ENCODE results near the gene MYOM3.

Gene MYOM3

GRCh38 chr1:24096739-24097103, 15.2 kb downstream of the MYOM3 start:
- no peak for DNase-seq
- Histone ChIP-seq H4K91ac (ENCODE audit: low read depth, low read length) (no peak overlapping the region), H3K4ac (ENCODE audit: low read depth, low read length) (no peak overlapping the region), H3K18ac (ENCODE audit: low read length) (no peak overlapping the region), H3K79me2 (ENCODE audit: control insufficient read depth, insufficient read depth, low read length, poor library complexity) (no peaks in the 10 kb centered on the region), H2BK12ac (ENCODE audit: low read length) (no peak overlapping the region), H2AK5ac (ENCODE audit: low read length) (no peak overlapping the region), H3K14ac (ENCODE audit: low read length) (no peak overlapping the region), H3K9me3 (ENCODE audit: insufficient read depth, low read depth, low read length) (peaks cover 2% of the 10 kb centered on the region), H3K4me1 (ENCODE audit: control insufficient read depth in 1 of 2, insufficient read depth in 2 of 2, low read length in 2 of 2) (no peaks in the 10 kb centered on the region), H2BK120ac (ENCODE audit: insufficient read depth, low read length, poor library complexity) (no peak overlapping the region), H3K9ac (ENCODE audit: low read length) (no peak overlapping the region), H4K8ac (ENCODE audit: low read depth, low read length) (no peak overlapping the region), H3K4me2 (ENCODE audit: low read length) (no peak overlapping the region), H3K27me3 (ENCODE audit: insufficient read depth, low read length) (no peaks in the 10 kb centered on the region), H3K23ac (ENCODE audit: low read length) (no peak overlapping the region), H3K27ac (ENCODE audit: low read depth, low read length) (no peak overlapping the region), H3K79me1 (ENCODE audit: low read length) (no peaks in the 10 kb centered on the region), H3K36me3 (ENCODE audit: control insufficient read depth in 1 of 2, insufficient read depth in 2 of 2, low read length in 2 of 2) (no peaks in the 10 kb centered on the region), H3K4me3 (ENCODE audit: low read depth, low read length) (no peak overlapping the region), H2BK5ac (ENCODE audit: low read depth, low read length, poor library complexity) (no peak overlapping the region), H4K12ac (ENCODE audit: low read depth, low read length) (no peak overlapping the region), H2AFZ (ENCODE audit: insufficient read depth, low read length, poor library complexity) (no peak overlapping the region)
- WGBS (ENCODE audit: extremely low coverage, insufficient coverage, insufficient read length), result no CpG with 5 or more reads among the region's 5 CpGs

DNA sequence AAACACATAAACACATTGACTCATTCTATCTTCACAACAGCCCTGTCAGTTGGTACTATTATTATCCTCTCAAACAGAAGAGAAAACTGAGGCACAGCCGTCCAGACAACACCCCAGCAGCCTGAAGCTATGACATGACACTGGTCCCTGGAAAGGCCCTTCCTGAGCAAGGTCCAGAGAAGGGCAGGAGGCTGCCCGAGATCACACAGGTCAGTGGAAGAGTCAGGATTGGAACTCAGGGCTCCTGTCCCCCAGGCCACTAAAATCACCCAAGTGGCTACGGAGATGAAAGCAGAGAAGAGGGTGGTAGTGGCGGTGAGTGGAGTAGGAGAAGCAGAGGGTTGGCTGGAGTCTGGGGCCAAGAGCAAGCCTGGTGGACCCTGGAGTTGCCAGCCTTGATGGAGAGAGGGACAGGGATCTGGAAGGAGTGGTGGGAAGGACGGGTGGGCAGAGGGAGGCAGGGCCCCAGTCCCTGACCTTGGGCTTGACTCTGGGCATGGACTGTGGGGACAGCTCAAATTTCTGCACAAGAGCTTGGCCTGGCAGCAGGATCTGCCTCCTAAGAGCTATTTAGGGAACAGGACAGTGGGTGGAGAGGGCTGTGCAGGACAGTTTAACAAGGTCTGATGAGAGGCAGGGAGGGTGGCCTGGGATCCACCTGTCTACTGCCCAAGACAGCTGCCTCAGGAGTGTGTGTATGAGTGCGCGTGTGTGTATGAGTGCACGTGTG, 15.8 kb downstream of the MYOM3 start:
- no peaks in the 10 kb centered on the region for H3K4me1 ChIP-seq (ENCODE audit: control insufficient read depth in 1 of 2, insufficient read depth in 2 of 2, low read length in 2 of 2)
- WGBS (ENCODE audit: extremely low coverage, insufficient coverage, insufficient read length), result no CpG with 5 or more reads among the region's 8 CpGs
- H2BK5ac ChIP-seq (ENCODE audit: low read depth, low read length, poor library complexity), result no peak overlapping the region
- H3K27ac ChIP-seq (ENCODE audit: low read depth, low read length), result no peak overlapping the region
- H3K79me2 ChIP-seq (ENCODE audit: control insufficient read depth, insufficient read depth, low read length, poor library complexity), result no peaks in the 10 kb centered on the region
- no peak overlapping the region for H2BK12ac ChIP-seq (ENCODE audit: low read length)
- H3K9ac ChIP-seq (ENCODE audit: low read length), result no peak overlapping the region
- no peak overlapping the region for H2AK5ac ChIP-seq (ENCODE audit: low read length)
- H3K4me2 ChIP-seq (ENCODE audit: low read length), result no peak overlapping the region
- no peak overlapping the region for H3K4ac ChIP-seq (ENCODE audit: low read depth, low read length)
- no peak overlapping the region for H4K12ac ChIP-seq (ENCODE audit: low read depth, low read length)
- H3K27me3 ChIP-seq (ENCODE audit: insufficient read depth, low read length), result no peaks in the 10 kb centered on the region
- no peaks in the 10 kb centered on the region for H3K79me1 ChIP-seq (ENCODE audit: low read length)
- no peak overlapping the region for H2AFZ ChIP-seq (ENCODE audit: insufficient read depth, low read length, poor library complexity)
- no peak for DNase-seq
- H2BK120ac ChIP-seq (ENCODE audit: insufficient read depth, low read length, poor library complexity), result no peak overlapping the region
- peaks cover 2% of the 10 kb centered on the region for H3K9me3 ChIP-seq (ENCODE audit: insufficient read depth, low read depth, low read length)
- H3K4me3 ChIP-seq (ENCODE audit: low read depth, low read length), result no peak overlapping the region
- no peak overlapping the region for H3K23ac ChIP-seq (ENCODE audit: low read length)
- no peaks in the 10 kb centered on the region for H3K36me3 ChIP-seq (ENCODE audit: control insufficient read depth in 1 of 2, insufficient read depth in 2 of 2, low read length in 2 of 2)
- no peak overlapping the region for H3K18ac ChIP-seq (ENCODE audit: low read length)
- H3K14ac ChIP-seq (ENCODE audit: low read length), result no peak overlapping the region
- no peak overlapping the region for H4K91ac ChIP-seq (ENCODE audit: low read depth, low read length)
- H4K8ac ChIP-seq (ENCODE audit: low read depth, low read length), result no peak overlapping the region

GRCh38 chr1:24095140-24095859, 16.6 kb downstream of the MYOM3 start:
- H4K91ac ChIP-seq (ENCODE audit: low read depth, low read length), result no peak overlapping the region
- H3K4me3 ChIP-seq (ENCODE audit: low read depth, low read length), result no peak overlapping the region
- no peak overlapping the region for H3K18ac ChIP-seq (ENCODE audit: low read length)
- no peak overlapping the region for H3K27ac ChIP-seq (ENCODE audit: low read depth, low read length)
- no peaks in the 10 kb centered on the region for H3K27me3 ChIP-seq (ENCODE audit: insufficient read depth, low read length)
- H3K79me1 ChIP-seq (ENCODE audit: low read length), result no peaks in the 10 kb centered on the region
- no peak overlapping the region for H3K14ac ChIP-seq (ENCODE audit: low read length)
- H3K79me2 ChIP-seq (ENCODE audit: control insufficient read depth, insufficient read depth, low read length, poor library complexity), result no peaks in the 10 kb centered on the region
- no peak overlapping the region for H3K9ac ChIP-seq (ENCODE audit: low read length)
- H2BK5ac ChIP-seq (ENCODE audit: low read depth, low read length, poor library complexity), result no peak overlapping the region
- H2AK5ac ChIP-seq (ENCODE audit: low read length), result no peak overlapping the region
- no peak overlapping the region for H4K12ac ChIP-seq (ENCODE audit: low read depth, low read length)
- H3K4me2 ChIP-seq (ENCODE audit: low read length), result no peak overlapping the region
- H2BK12ac ChIP-seq (ENCODE audit: low read length), result no peak overlapping the region
- no CpG with 5 or more reads among the region's 14 CpGs for WGBS (ENCODE audit: extremely low coverage, insufficient coverage, insufficient read length)
- no peak for DNase-seq
- no peak overlapping the region for H2BK120ac ChIP-seq (ENCODE audit: insufficient read depth, low read length, poor library complexity)
- H2AFZ ChIP-seq (ENCODE audit: insufficient read depth, low read length, poor library complexity), result no peak overlapping the region
- peaks cover 2% of the 10 kb centered on the region for H3K9me3 ChIP-seq (ENCODE audit: insufficient read depth, low read depth, low read length)
- H3K4ac ChIP-seq (ENCODE audit: low read depth, low read length), result no peak overlapping the region
- no peaks in the 10 kb centered on the region for H3K36me3 ChIP-seq (ENCODE audit: control insufficient read depth in 1 of 2, insufficient read depth in 2 of 2, low read length in 2 of 2)
- no peaks in the 10 kb centered on the region for H3K4me1 ChIP-seq (ENCODE audit: control insufficient read depth in 1 of 2, insufficient read depth in 2 of 2, low read length in 2 of 2)
- H4K8ac ChIP-seq (ENCODE audit: low read depth, low read length), result no peak overlapping the region
- no peak overlapping the region for H3K23ac ChIP-seq (ENCODE audit: low read length)

- Histone ChIP-seq H2BK12ac (ENCODE audit: low read length) (no peak overlapping the region), H3K4me1 (ENCODE audit: control insufficient read depth in 1 of 2, insufficient read depth in 2 of 2, low read length in 2 of 2) (no peaks in the 10 kb centered on the region), H3K4ac (ENCODE audit: low read depth, low read length) (no peak overlapping the region), H3K23ac (ENCODE audit: low read length) (no peak overlapping the region), H3K79me2 (ENCODE audit: control insufficient read depth, insufficient read depth, low read length, poor library complexity) (no peaks in the 10 kb centered on the region), H2AFZ (ENCODE audit: insufficient read depth, low read length, poor library complexity) (no peak overlapping the region), H3K36me3 (ENCODE audit: control insufficient read depth in 1 of 2, insufficient read depth in 2 of 2, low read length in 2 of 2) (no peaks in the 10 kb centered on the region), H4K8ac (ENCODE audit: low read depth, low read length) (no peak overlapping the region), H3K14ac (ENCODE audit: low read length) (no peak overlapping the region), H3K4me2 (ENCODE audit: low read length) (no peak overlapping the region), H3K9ac (ENCODE audit: low read length) (no peak overlapping the region), H3K4me3 (ENCODE audit: low read depth, low read length) (no peak overlapping the region), H2BK120ac (ENCODE audit: insufficient read depth, low read length, poor library complexity) (no peak overlapping the region), H3K18ac (ENCODE audit: low read length) (no peak overlapping the region), H4K12ac (ENCODE audit: low read depth, low read length) (no peak overlapping the region), H2BK5ac (ENCODE audit: low read depth, low read length, poor library complexity) (no peak overlapping the region), H3K9me3 (ENCODE audit: insufficient read depth, low read depth, low read length) (peaks cover 2% of the 10 kb centered on the region), H3K27ac (ENCODE audit: low read depth, low read length) (no peak overlapping the region), H4K91ac (ENCODE audit: low read depth, low read length) (no peak overlapping the region), H3K79me1 (ENCODE audit: low read length) (no peaks in the 10 kb centered on the region), H2AK5ac (ENCODE audit: low read length) (no peak overlapping the region), H3K27me3 (ENCODE audit: insufficient read depth, low read length) (no peaks in the 10 kb centered on the region)
- no peak for DNase-seq
- WGBS (ENCODE audit: extremely low coverage, insufficient coverage, insufficient read length), result no CpG with 5 or more reads among the region's 5 CpGs
Observed at GRCh38 chr1:24094554-24094953, 17.4 kb downstream of the MYOM3 start.
